Parathyroid adenoma (tissue), 2 donors: ENCODE data around the gene PTPN14.

Experiments used
- H2AFZ ChIP-seq: fragments of 300-600 bp; sonication (generic); one replicate; pipeline ENCODE4 v1.7.0; 2017; ENCODE audit warnings: antibody characterized with exemption, mild to moderate bottlenecking
- H3K27ac ChIP-seq: fragments of 300-600 bp; sonication (generic); one replicate; pipeline ENCODE4 v1.7.0; 2017
- H3K27me3 ChIP-seq: fragments of 300-600 bp; sonication (generic); one replicate; pipeline ENCODE4 v1.7.0; 2017; ENCODE audit warnings: low read length; ENCODE audit not compliant: control insufficient read depth, insufficient read depth
- H3K36me3 ChIP-seq: fragments of 300-600 bp; sonication (generic); one replicate; pipeline ENCODE4 v1.7.0; 2017; ENCODE audit warnings: low read length; ENCODE audit not compliant: control insufficient read depth, insufficient read depth
- H3K4me1 ChIP-seq: fragments of 300-600 bp; sonication (generic); one replicate; pipeline ENCODE4 v1.7.0; 2017; ENCODE audit warnings: control low read depth
- H3K4me2 ChIP-seq: fragments of 300-600 bp; sonication (generic); one replicate; pipeline ENCODE4 v1.7.0; 2017; ENCODE audit warnings: low read length
- H3K4me3 ChIP-seq: fragments of 300-600 bp; sonication (generic); one replicate; pipeline ENCODE4 v1.7.0; 2017; ENCODE audit warnings: low read depth, low read length
- H3K79me2 ChIP-seq: fragments of 300-600 bp; sonication (generic); one replicate; pipeline ENCODE4 v1.7.0; 2017; ENCODE audit warnings: control low read depth
- H3K9ac ChIP-seq: fragments of 300-600 bp; sonication (generic); one replicate; pipeline ENCODE4 v1.7.0; 2017; ENCODE audit warnings: mild to moderate bottlenecking
- H3K9me3 ChIP-seq: fragments of 300-600 bp; sonication (generic); one replicate; pipeline ENCODE4 v1.7.0; 2017; ENCODE audit warnings: low read length; ENCODE audit not compliant: control insufficient read depth
- CTCF ChIP-seq: fragments of 300-600 bp; sonication (generic); IDR thresholded peaks from one replicate; pipeline ENCODE4 v1.7.0; 2017; ENCODE audit warnings: antibody characterized with exemption, mild to moderate bottlenecking
- donor health status: primary hyperparathyroidism.

Gene PTPN14

GRCh38 chr1:214476229-214476985, 75.0 kb downstream of the PTPN14 start:
- no peak overlapping the region for H3K9ac ChIP-seq
- no peak for TF ChIP-seq CTCF
- H2AFZ ChIP-seq = no peak overlapping the region
- H3K27me3 ChIP-seq = no peaks in the 10 kb centered on the region
- H3K9me3 ChIP-seq = no peaks in the 10 kb centered on the region
- no peak overlapping the region for H3K27ac ChIP-seq
- no peaks in the 10 kb centered on the region for H3K4me1 ChIP-seq
- H3K36me3 ChIP-seq = no peaks in the 10 kb centered on the region
- no peaks in the 10 kb centered on the region for H3K79me2 ChIP-seq
- H3K4me3 ChIP-seq = no peak overlapping the region
- no peak overlapping the region for H3K4me2 ChIP-seq

GRCh38 chr1:214475746-214476145, 75.7 kb downstream of the PTPN14 start:
- no peak overlapping the region for H3K4me3 ChIP-seq
- H3K36me3 ChIP-seq = no peaks in the 10 kb centered on the region
- H3K4me2 ChIP-seq = no peak overlapping the region
- no peaks in the 10 kb centered on the region for H3K27me3 ChIP-seq
- no peak overlapping the region for H3K27ac ChIP-seq
- no peaks in the 10 kb centered on the region for H3K9me3 ChIP-seq
- no peaks in the 10 kb centered on the region for H3K79me2 ChIP-seq
- no peak for TF ChIP-seq CTCF
- no peaks in the 10 kb centered on the region for H3K4me1 ChIP-seq
- H2AFZ ChIP-seq = no peak overlapping the region
- no peak overlapping the region for H3K9ac ChIP-seq

- TF ChIP-seq CTCF = no peak
- Histone ChIP-seq H3K9ac (no peak overlapping the region), H3K36me3 (no peaks in the 10 kb centered on the region), H3K4me2 (no peak overlapping the region), H2AFZ (no peak overlapping the region), H3K79me2 (no peaks in the 10 kb centered on the region), H3K4me3 (no peak overlapping the region), H3K27ac (no peak overlapping the region), H3K4me1 (no peaks in the 10 kb centered on the region), H3K9me3 (no peaks in the 10 kb centered on the region), H3K27me3 (no peaks in the 10 kb centered on the region)
Measured at GRCh38 chr1:214475331-214475730, 76.1 kb downstream of the PTPN14 start.

- H2AFZ ChIP-seq = no peak overlapping the region
- no peak overlapping the region for H3K4me2 ChIP-seq
- no peaks in the 10 kb centered on the region for H3K79me2 ChIP-seq
- H3K27me3 ChIP-seq = no peaks in the 10 kb centered on the region
- H3K9ac ChIP-seq = no peak overlapping the region
- no peaks in the 10 kb centered on the region for H3K36me3 ChIP-seq
- no peak overlapping the region for H3K27ac ChIP-seq
- H3K9me3 ChIP-seq = no peaks in the 10 kb centered on the region
- TF ChIP-seq CTCF = no peak
- H3K4me3 ChIP-seq = no peak overlapping the region
- no peaks in the 10 kb centered on the region for H3K4me1 ChIP-seq
Measured at GRCh38 chr1:214474467-214474866, 76.9 kb downstream of the PTPN14 start.

GRCh38 chr1:214473862-214474261, 77.5 kb downstream of the PTPN14 start:
- Histone ChIP-seq H3K9me3 (no peaks in the 10 kb centered on the region), H3K36me3 (no peaks in the 10 kb centered on the region), H3K9ac (no peak overlapping the region), H3K27me3 (no peaks in the 10 kb centered on the region), H3K4me1 (no peaks in the 10 kb centered on the region), H3K79me2 (no peaks in the 10 kb centered on the region), H3K27ac (no peak overlapping the region), H3K4me2 (no peak overlapping the region), H2AFZ (no peak overlapping the region), H3K4me3 (no peak overlapping the region)
- no peak for TF ChIP-seq CTCF
